GM19099 (cell line): Measurements from ENCODE around the gene GCNT1.

Source experiments
- POLR2A ChIP-seq: IDR thresholded peaks from 3 replicates; pipeline ENCODE4 v1.6.1; 2011; ENCODE audit warnings: low read depth; ENCODE audit not compliant: insufficient read length; ENCODE audit errors: extremely low read depth

GCNT1 gene

GRCh38 chr9:76552751-76553455 lies 93.9 kb downstream of the GCNT1 start:
- TF ChIP-seq POLR2A: no peak

GRCh38 chr9:76553680-76554079 lies 94.7 kb downstream of the GCNT1 start:
- no peak for TF ChIP-seq POLR2A
